Neural progenitor cell (in vitro differentiated cells): ENCODE measurements around the gene SCUBE3. TPM values are rescaled to one million over a fixed set of nuclear protein-coding genes. Genes with fewer than 3 reads are reported as not detected.
A peak's percentile ranks its signal among the peaks of the same experiment; 100 is the strongest.

ENCODE experiments used
- DNase-seq: peaks from one replicate; pipeline ENCODE4 v3.0.0-alpha.2; 2016; ENCODE audit warnings: low spot score
- H2AFZ ChIP-seq: fragments of 200-600 bp; sonication (generic); replicated peaks from 2 replicates; pipeline ENCODE4 v1.6.1; 2016; ENCODE audit warnings: antibody characterized with exemption
- H3F3A ChIP-seq: fragments of 200-600 bp; sonication (generic); 2 replicates; pipeline ENCODE4 v1.6.1; 2016; ENCODE audit warnings: antibody characterized with exemption, low read depth
- H3K27ac ChIP-seq: fragments of 200-600 bp; sonication (generic); 2 replicates; pipeline ENCODE4 v1.5.1; 2016; ENCODE audit warnings: mild to moderate bottlenecking
- H3K27me3 ChIP-seq: fragments of 200-600 bp; sonication (generic); 2 replicates; pipeline ENCODE4 v1.6.1; 2016; ENCODE audit warnings: mild to moderate bottlenecking, moderate library complexity
- H3K36me3 ChIP-seq: fragments of 200-600 bp; sonication (generic); 2 replicates; pipeline ENCODE4 v1.5.1; 2016
- H3K4me1 ChIP-seq: fragments of 200-600 bp; sonication (generic); 2 replicates; pipeline ENCODE4 v1.6.1; 2016; ENCODE audit warnings: mixed run types
- H3K4me2 ChIP-seq: fragments of 200-600 bp; sonication (generic); 2 replicates; pipeline ENCODE4 v1.6.1; 2016
- H3K4me3 ChIP-seq: fragments of 200-600 bp; sonication (generic); 2 replicates; pipeline ENCODE4 v1.5.1; 2016
- H3K79me2 ChIP-seq: fragments of 200-600 bp; sonication (generic); 2 replicates; pipeline ENCODE4 v1.6.1; 2016; ENCODE audit warnings: low read depth
- H3K9ac ChIP-seq: fragments of 200-600 bp; sonication (generic); 2 replicates; pipeline ENCODE4 v1.6.1; 2016
- H3K9me3 ChIP-seq: fragments of 200-600 bp; sonication (generic); 2 replicates; pipeline ENCODE4 v1.5.1; 2016; ENCODE audit warnings: low read depth
- H4K20me1 ChIP-seq: fragments of 200-600 bp; sonication (generic); 2 replicates; pipeline ENCODE4 v1.6.1; 2016; ENCODE audit warnings: low read depth
- H3K27ac Mint-ChIP-seq: 3 replicates; pipeline ENCODE4 v1.8.0; 2021; ENCODE audit warnings: mixed read lengths
- H3K27me3 Mint-ChIP-seq: 2 replicates; pipeline ENCODE4 v1.8.0; 2022; ENCODE audit warnings: low read depth, mild to moderate bottlenecking, inconsistent platforms, moderate library complexity, mixed read lengths; ENCODE audit not compliant: insufficient read depth
- H3K36me3 Mint-ChIP-seq: 3 replicates; pipeline ENCODE4 v1.8.0; 2021; ENCODE audit warnings: mixed read lengths
- H3K4me1 Mint-ChIP-seq: 3 replicates; pipeline ENCODE4 v1.8.0; 2021; ENCODE audit warnings: mixed read lengths
- H3K4me3 Mint-ChIP-seq: 3 replicates; pipeline ENCODE4 v1.8.0; 2021; ENCODE audit warnings: mild to moderate bottlenecking, moderate library complexity, mixed read lengths
- H3K9me3 Mint-ChIP-seq: 3 replicates; pipeline ENCODE4 v1.8.0; 2020; ENCODE audit warnings: mixed read lengths
- EZH2 ChIP-seq: fragments of 200-600 bp; sonication (generic); IDR thresholded peaks from 2 replicates; pipeline ENCODE4 v1.6.1; 2017; ENCODE audit warnings: antibody characterized with exemption, mild to moderate bottlenecking, moderate library complexity
- EZH2phosphoT487 ChIP-seq: fragments of 200-600 bp; sonication (generic); IDR thresholded peaks from 2 replicates; pipeline ENCODE4 v1.6.1; 2017; ENCODE audit warnings: antibody characterized with exemption
- total RNA-seq: library from RNA; depleted of rRNA; stranded (reverse); fragments of >200 nt; gene quantifications from 2 replicates; pipeline ENCODE4 v1.2.3, GENCODE V29; 2015; ENCODE audit warnings: low replicate concordance
- TF ChIP-seq, protein P1 (sequence below): fragments of 200-600 bp; sonication (generic); IDR thresholded peaks from 2 replicates; pipeline ENCODE4 v1.5.1; 2017; ENCODE audit warnings: antibody characterized with exemption, mild to moderate bottlenecking

The SCUBE3 gene
- total RNA-seq, 1 donor from 2014 or later: 11.4 TPM

DNA sequence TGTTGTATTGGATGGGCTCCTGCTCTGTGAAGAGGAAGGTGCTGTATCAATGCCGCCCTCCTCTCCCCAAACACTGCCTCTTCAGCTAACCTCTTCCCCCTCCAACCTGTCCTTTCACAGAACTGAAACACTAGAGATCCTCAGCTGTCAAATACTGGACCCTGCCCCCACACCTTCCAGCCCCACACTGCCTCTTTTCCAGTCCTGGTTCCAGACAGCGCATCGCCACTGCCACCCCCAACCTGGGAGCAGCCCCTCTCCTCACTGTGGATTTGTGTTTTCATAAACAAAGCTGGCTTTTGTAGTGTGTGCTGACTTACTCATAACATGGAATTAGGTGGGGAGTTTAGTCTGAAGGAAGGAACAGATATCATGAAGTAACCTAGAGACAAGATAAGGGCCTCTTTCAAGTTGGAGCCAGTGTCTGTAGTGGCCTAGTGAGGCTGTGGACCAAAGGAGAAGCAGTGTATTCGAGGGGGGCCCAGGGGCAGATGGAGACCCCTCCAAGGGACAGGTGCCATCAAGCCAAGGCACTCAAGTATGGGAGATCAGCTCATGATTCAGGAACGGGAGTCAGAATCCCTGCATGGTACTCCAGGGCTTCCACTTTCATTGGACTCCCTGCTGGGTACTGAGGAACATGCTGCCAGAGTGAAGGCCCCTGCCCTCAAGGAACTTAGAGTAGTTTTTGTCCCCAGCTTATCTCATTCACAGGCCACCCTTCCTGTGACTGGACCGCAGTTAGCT, 2.1 kb downstream of the SCUBE3 start:
- Mint-ChIP-seq H3K27ac (peak overlapping the region; percentile 82), H3K9me3 (no peaks in the 10 kb centered on the region), H3K4me1 (peaks cover 82% of the 10 kb centered on the region), H3K4me3 (peak overlapping the region; percentile 86), H3K36me3 (peaks cover under 1% of the 10 kb centered on the region), H3K27me3 (peaks cover 10% of the 10 kb centered on the region)
- TF ChIP-seq EZH2phosphoT487 (no peak), EZH2 (no peak)
- TF ChIP-seq, protein P1, sequence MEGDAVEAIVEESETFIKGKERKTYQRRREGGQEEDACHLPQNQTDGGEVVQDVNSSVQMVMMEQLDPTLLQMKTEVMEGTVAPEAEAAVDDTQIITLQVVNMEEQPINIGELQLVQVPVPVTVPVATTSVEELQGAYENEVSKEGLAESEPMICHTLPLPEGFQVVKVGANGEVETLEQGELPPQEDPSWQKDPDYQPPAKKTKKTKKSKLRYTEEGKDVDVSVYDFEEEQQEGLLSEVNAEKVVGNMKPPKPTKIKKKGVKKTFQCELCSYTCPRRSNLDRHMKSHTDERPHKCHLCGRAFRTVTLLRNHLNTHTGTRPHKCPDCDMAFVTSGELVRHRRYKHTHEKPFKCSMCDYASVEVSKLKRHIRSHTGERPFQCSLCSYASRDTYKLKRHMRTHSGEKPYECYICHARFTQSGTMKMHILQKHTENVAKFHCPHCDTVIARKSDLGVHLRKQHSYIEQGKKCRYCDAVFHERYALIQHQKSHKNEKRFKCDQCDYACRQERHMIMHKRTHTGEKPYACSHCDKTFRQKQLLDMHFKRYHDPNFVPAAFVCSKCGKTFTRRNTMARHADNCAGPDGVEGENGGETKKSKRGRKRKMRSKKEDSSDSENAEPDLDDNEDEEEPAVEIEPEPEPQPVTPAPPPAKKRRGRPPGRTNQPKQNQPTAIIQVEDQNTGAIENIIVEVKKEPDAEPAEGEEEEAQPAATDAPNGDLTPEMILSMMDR: no peak
- no peaks in the 10 kb centered on the region for H3K9me3 ChIP-seq
- peaks cover 56% of the 10 kb centered on the region for H3K79me2 ChIP-seq
- peak overlapping the region; percentile 73 for H3K4me3 ChIP-seq
- H3K27me3 ChIP-seq: peaks cover 28% of the 10 kb centered on the region
- H3K4me2 ChIP-seq: peak overlapping the region; percentile 91
- H3K4me1 ChIP-seq: peaks cover 66% of the 10 kb centered on the region
- no peak overlapping the region for H3K9ac ChIP-seq
- H4K20me1 ChIP-seq: peaks cover 58% of the 10 kb centered on the region
- H2AFZ ChIP-seq: no peak overlapping the region
- H3F3A ChIP-seq: peaks cover 54% of the 10 kb centered on the region
- no peaks in the 10 kb centered on the region for H3K36me3 ChIP-seq
- no peak overlapping the region for H3K27ac ChIP-seq
- DNase-seq: no peak

GRCh38 chr6:35216412-35216732, 2.6 kb downstream of the SCUBE3 start:
- H3K4me1 Mint-ChIP-seq: peaks cover 82% of the 10 kb centered on the region
- Histone ChIP-seq H3K79me2 (peaks cover 61% of the 10 kb centered on the region), H3K27me3 (peaks cover 22% of the 10 kb centered on the region), H3K27ac (no peak overlapping the region), H3K4me2 (peak overlapping the region; percentile 91), H3F3A (peaks cover 54% of the 10 kb centered on the region), H4K20me1 (peaks cover 63% of the 10 kb centered on the region), H3K4me1 (peaks cover 66% of the 10 kb centered on the region), H3K9ac (no peak overlapping the region), H2AFZ (no peak overlapping the region), H3K4me3 (peak overlapping the region; percentile 73), H3K9me3 (no peaks in the 10 kb centered on the region), H3K36me3 (no peaks in the 10 kb centered on the region)
- H3K27ac Mint-ChIP-seq: peak overlapping the region; percentile 82
- no peaks in the 10 kb centered on the region for H3K9me3 Mint-ChIP-seq
- H3K27me3 Mint-ChIP-seq: peaks cover 11% of the 10 kb centered on the region
- H3K36me3 Mint-ChIP-seq: peaks cover 2% of the 10 kb centered on the region
- no peak for DNase-seq
- H3K4me3 Mint-ChIP-seq: peak overlapping the region; percentile 86
- no peak for TF ChIP-seq EZH2
- TF ChIP-seq, protein P1: no peak
- TF ChIP-seq EZH2phosphoT487: no peak

- Histone ChIP-seq H3K4me1 (peaks cover 66% of the 10 kb centered on the region), H3K79me2 (peaks cover 67% of the 10 kb centered on the region), H3K27me3 (peaks cover 15% of the 10 kb centered on the region), H4K20me1 (peaks cover 68% of the 10 kb centered on the region), H3K4me3 (peak overlapping the region; percentile 44), H2AFZ (no peak overlapping the region), H3K9me3 (no peaks in the 10 kb centered on the region), H3K9ac (no peak overlapping the region), H3K27ac (peak overlapping the region; percentile 78), H3K4me2 (peak overlapping the region; percentile 91), H3F3A (peaks cover 54% of the 10 kb centered on the region), H3K36me3 (no peaks in the 10 kb centered on the region)
- Mint-ChIP-seq H3K27ac (peak overlapping the region; percentile 67), H3K4me1 (peaks cover 74% of the 10 kb centered on the region), H3K4me3 (peak overlapping the region; percentile 72), H3K36me3 (peaks cover 2% of the 10 kb centered on the region), H3K27me3 (peaks cover 7% of the 10 kb centered on the region), H3K9me3 (no peaks in the 10 kb centered on the region)
- DNase-seq: peak; percentile 69
- TF ChIP-seq EZH2phosphoT487: no peak
- TF ChIP-seq EZH2: no peak
- TF ChIP-seq, protein P1: no peak
Observed at GRCh38 chr6:35216851-35217811, 3.4 kb downstream of the SCUBE3 start.
